ENCODE data around the gene TARDBP. TPM values are rescaled to one million over a fixed set of nuclear protein-coding genes. Genes with fewer than 3 reads are reported as not detected.
"Not testable (repeated sequence)": the region's sequence is repeated elsewhere in the genome, so short reads cannot be mapped to it uniquely, and the experiment has no call there.

Gene TARDBP
- 128 TPM for total RNA-seq
- long read RNA-seq, full-length matches to known transcripts, result 108 of 129 reads
- long read RNA-seq, partial matches to known transcripts, result 6 of 129 reads
- long read RNA-seq, other reads (novel, unspliced or antisense), result 15 of 129 reads

- DNase-seq (ENCODE audit: low spot score), result peak; percentile 96
Observed at GRCh38 chr1:11012260-11013159, at the start of gene TARDBP. Gene TARDBP (plus strand): TSS chr1:11012654. CDS start chr1:11013728, 1,074 bp downstream.

DNA sequence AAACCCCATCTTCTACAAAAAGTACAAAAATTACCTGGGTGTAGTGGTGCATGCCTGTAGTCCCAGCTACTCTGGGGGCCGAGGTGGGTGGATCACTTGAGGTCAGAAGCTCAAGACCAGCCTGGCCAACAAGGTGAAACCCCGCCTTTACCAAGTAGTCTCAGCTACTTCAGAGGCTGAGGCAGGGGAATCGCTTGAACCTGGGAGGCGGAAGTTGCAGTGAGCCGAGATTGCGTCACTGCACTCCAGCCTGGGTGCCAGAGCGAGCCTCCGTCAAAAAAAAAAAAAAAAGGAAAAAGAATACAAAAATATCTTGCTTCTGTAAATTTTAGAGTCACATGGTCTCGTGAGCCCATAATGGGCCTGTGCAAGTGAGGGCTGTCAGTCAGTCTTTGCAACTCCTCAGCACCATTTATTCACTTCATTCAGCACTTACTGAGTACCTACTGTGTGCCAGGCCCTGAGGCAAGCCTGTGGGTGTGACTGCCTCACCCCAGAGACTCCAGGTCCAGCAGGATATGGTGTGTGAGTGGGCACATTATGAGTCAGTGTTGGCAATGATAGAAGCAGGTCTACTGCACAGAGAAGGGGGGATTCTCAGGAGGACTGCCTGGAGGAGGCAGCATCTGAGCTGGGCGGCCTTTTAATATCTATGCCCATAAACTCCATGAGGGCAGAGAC lies 46.8 kb upstream of the TARDBP start:
- no peak for DNase-seq (ENCODE audit: low spot score)

GRCh38 chr1:10967090-10967489 lies 45.4 kb upstream of the TARDBP start:
- DNase-seq (ENCODE audit: low spot score), result no peak

DNA sequence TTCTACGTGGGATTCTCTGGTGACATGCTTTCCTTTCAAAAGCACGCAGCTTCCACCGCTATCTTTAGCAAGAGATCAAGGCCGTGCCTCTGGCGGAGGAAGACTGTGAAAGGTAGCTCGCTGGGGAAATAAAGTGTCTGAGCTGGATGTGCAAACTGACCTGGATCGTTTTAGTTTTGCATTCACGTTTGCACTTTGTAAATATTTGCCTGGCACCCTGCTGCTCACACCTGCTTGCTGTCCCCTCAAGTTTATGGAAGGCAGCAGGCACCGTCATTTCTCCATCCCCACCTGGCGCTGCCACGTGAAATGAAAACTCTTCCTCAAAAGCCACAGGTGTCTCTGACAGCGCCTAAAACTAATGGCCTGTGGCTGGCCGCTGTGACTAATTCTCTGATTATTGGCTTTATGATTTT lies 44.0 kb upstream of the TARDBP start:
- no peak for DNase-seq (ENCODE audit: low spot score)

DNA sequence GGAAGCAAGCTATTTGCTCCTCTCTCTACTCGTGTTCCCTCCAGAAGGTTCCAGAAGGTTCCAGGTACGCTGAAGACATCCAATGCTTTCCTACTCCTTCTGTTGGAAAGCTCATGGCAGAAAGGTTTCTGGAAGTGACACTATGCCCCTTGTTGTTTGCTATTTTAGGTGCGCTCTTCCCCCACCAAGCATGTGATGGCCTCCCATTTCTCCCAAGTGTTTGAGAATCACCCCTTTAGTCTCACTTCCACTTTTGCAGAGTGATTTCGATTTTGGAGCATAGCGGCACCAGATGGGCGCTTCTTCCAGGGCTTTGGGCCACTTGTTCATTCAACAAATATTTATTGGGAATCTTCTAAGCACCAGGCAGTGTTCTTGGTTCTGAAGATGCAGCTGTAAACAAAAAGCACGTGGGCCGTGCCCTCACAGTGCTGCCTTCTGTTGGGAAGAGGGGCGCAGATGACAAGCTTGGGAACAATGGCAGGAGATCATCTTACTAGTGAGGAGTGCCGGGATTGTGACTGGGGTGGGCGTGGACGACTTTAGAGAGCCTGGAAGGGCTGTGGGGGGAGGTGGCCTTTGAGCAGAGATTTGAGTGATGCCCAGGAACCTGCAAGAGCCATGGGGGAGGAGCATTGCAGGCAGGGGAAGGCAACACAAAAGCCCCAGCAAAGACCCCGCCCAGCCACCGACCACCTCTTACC lies 43.0 kb upstream of the TARDBP start:
- DNase-seq (ENCODE audit: low spot score), result no peak

DNA sequence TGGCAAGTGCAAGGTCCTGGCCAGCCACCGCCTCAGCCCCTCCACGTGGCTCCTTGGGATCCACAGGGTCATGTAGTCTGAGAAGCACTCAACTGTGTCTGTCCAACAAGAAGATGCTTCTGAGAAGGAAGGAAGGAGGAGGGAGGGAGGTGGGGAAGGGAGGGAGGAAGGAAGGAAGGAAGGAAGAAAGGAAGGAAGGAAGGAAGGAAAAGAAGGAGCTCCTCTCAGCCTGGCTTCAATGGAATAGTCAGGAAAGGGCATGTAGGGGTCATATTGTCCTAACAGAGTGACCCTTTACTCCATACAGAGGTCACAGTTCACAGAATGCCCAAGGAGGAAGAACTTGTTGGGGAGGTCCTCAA lies 42.5 kb upstream of the TARDBP start:
- DNase-seq (ENCODE audit: low spot score), result no peak

GRCh38 chr1:10973552-10973951 lies 38.9 kb upstream of the TARDBP start:
- DNase-seq (ENCODE audit: low spot score), result no peak

DNA sequence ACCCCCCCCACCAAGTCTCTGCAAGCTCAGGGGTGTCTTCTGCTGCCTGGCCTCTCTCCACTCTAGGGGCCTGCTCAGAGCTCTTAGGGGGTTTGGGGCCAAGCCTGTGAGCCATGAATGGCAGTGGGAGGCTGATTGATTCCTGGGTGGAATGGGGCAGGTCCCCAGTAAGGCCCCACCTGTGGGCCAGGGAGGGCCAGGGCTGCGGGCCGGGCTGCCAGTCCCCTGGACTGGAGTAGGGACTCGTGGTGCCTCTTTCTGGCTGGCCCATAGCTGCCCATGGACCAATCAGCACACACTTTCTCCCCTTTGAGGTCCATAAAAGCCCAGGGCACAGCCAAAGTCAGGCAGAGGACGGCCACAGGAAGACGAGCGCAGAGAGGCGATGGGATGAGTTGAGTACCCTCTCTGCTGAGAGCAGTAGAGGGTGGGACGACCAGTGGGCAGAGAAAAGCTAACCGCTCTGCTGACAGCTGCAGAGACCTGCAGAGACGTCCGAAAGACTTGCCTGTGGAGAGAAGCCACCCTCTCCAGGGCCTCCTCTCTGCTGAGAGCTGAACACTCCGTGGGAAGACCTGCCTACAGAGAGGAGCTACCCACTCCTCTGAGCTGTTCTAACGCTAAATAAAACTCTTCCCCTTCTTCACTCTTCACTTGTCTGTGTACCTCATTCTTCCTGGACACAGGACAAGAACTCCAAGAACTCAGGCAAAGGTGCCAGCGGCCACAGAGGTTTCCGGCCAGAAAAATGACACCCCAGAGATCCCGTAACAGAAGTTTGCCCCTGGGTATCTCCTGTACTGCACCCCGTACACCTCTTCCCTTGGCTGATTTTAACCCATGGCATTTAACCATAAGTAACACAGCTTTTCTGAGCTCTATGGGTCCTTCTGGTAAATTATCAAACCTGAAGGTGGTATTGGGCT lies 38.2 kb upstream of the TARDBP start:
- no peak for DNase-seq (ENCODE audit: low spot score)

DNA sequence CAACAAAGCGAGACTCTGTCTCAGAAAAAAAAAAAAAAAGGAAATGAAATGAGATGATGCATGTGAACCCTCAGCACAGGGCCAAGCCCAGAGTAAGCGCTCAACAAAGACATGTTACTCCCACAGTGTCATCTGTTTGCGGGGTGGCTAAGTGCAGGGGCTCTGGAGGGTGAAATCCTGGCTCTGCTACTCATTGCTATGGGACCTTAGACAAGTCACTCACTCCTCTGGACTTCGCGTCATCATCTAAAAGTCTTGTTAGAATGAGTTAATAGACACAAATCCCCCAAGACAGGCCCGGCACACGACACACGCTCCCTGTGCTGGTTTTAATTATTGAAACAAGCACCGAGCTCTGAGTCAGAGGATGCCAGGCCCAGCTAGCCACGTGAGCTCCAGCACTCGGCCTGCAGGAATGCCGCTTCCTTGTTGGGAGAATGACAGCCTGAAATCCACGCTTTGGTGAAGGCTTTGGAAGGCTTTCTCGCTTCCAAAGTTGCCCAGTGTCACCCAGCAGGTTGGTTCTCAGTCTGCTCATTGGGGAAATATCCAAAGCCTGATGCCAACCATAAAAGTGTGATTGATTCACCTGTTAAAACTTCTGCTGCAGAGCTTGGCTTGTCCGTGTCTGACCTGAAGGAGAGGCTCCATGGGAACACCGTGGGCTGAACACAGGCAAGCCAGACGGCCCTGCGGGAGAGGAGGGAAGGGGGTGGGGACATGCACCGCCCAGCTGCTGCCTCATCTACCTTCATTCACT lies 36.7 kb upstream of the TARDBP start:
- DNase-seq (ENCODE audit: low spot score), result no peak

GRCh38 chr1:10978719-10979118 lies 33.7 kb upstream of the TARDBP start:
- DNase-seq (ENCODE audit: low spot score), result no peak

DNA sequence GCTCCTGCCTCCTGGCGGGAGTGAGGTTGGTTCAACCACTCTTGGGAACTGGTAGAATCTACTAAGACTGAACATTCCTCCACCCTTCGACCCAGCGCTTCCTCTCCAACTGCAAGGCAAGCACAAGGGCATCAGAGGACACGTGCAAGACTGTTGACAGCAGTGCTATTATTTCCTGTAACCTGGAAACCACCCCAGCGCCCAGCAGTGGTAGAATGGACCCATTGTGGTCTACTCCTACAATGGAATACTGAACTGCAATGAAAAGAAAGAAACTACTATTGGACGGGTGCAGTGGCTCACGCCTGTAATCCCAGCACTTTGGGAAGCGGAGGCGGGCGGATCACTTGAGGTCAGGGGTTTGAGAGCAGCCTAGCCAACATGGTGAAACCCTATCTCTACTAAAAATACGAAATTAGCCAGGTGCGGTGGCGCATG lies 33.0 kb upstream of the TARDBP start:
- no peak for DNase-seq (ENCODE audit: low spot score)

DNA sequence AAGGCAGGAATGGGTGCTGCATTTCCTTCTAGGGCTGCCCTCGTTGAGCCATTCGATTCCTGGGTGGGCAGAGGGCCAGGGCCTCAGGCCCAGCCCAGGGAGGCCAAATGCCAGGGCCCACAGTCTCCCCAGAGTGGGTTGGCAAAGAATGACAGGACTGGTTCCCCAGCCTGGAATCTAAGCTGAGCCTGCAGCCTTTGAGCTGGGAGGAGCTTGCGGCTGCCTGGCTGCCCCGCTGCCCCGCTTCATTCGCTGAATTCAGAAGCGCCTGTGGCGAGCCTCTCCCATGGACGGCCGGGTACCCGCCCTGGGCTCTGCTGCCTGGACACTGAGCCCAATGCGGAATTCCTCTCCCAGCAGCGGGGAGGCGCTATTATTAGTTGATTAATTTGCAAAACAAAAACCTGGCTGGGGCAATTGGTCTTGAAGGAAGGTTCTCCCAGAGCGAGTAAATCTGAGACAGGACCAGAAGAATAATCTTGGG lies 32.3 kb upstream of the TARDBP start:
- DNase-seq (ENCODE audit: low spot score), result peak; percentile 92

DNA sequence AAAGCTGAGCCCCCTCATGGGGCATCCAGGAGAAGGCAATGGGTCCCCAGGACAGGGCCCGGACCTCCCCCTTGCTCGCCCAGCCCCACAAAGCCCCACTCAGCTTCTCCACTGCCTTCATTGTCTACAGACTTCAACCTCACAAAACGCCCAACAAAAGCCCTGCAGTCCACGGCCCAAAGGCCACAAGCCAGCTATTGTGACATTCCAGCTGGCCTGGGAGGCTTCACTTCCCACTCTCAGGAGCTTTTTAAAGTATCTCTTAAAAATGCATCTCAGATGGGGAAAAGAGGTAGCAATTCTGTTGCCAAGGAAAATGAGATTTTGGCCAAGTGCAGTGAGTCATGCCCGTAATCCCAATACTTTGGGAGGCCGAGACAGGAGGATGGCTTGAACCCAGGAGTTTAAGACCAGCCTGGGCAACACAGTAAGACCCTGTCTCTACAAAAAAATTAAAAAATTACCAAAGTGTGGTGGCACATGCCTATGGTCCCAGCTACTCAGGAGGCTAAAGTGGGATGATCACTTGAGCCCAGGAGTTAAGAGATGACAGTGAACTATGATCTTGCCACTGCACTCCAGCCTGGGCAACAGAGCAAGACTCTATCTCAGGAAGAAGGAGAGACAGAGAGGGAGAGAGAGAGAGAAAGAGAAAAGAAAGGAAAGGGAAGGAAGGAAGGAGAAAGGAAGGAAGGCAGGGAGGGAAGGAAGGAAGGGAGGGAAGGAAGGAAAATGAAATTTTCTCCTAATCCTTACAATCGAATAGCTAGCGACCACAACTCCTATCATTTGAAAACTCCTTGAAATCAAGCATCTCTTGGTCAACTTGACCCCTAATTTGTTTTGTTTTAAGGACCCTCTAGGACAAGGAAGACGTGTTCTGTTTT lies 31.4 kb upstream of the TARDBP start:
- no peak for DNase-seq (ENCODE audit: low spot score)

DNA sequence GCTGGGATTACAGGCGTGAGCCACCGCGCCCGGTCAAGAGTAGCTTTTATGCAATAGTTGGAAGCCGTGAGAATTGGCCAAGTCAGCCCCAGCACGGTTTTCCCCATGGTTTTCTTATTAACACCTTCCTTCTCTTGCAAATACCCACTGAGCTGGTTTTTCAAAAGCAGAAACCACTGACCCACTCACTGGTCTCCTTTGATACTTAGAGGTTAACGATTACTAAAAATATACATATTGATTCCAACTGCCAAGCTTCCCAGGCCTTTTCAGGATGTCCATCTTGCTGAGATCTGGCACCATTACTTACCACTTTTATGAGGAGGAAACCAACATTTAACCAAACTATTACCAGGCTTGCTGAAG lies 25.9 kb upstream of the TARDBP start:
- no peak for DNase-seq (ENCODE audit: low spot score)

- DNase-seq (ENCODE audit: low spot score), result no peak
Observed at GRCh38 chr1:10987840-10988417, 24.5 kb upstream of the TARDBP start.

- no peak for DNase-seq (ENCODE audit: low spot score)
Observed at GRCh38 chr1:10989095-10989494, 23.4 kb upstream of the TARDBP start.

- not testable (repeated sequence) for DNase-seq (ENCODE audit: low spot score)
Observed at GRCh38 chr1:10989920-10990516, 22.4 kb upstream of the TARDBP start.

DNA sequence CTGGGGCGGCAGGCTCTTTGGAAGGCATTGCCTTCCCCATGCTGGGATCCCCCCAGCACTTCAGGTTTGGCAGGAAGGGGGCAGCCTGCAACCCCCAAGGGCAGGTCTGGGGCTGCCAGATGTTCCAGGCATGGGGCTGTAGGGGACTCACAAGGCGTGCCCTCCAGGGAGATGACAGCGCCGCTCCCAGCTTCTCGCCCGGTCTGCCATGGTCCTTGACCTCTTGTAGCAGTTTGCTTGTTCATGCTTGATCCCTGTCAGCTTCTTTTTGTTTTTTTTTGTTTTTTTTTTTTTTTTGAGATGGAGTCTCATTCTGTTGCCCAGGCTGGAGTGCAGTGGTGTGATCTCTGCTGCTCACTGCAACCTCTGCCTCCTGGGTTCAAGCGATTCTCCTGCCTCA lies 21.6 kb upstream of the TARDBP start:
- DNase-seq (ENCODE audit: low spot score), result no peak
